RWPE2 (cell line): Measurements from ENCODE around the gene CRYGC.

ENCODE experiments used
- ATAC-seq: fragments of 200-7000 bp; cut with Tn5 transposase; 3 replicates; pipeline ENCODE4 v1.9.1; 2021; ENCODE audit warnings: low read depth
- DNase-seq: peaks from one replicate; pipeline ENCODE4 v3.0.0-alpha.2; 2020; ENCODE audit warnings: low spot score
- H3K27ac ChIP-seq: fragments of 450-650 bp; 2 replicates; pipeline ENCODE4 v1.5.1; 2017; ENCODE audit warnings: mild to moderate bottlenecking; ENCODE audit not compliant: poor library complexity, severe bottlenecking
- H3K27me3 ChIP-seq: fragments of 250-450 bp; sonication (Bioruptor Pico); 2 replicates; pipeline ENCODE4 v1.5.1; 2021; ENCODE audit warnings: mild to moderate bottlenecking, moderate library complexity; ENCODE audit not compliant: insufficient read depth, poor library complexity, severe bottlenecking
- H3K36me3 ChIP-seq: fragments of 250-450 bp; sonication (Bioruptor Pico); 2 replicates; pipeline ENCODE4 v1.5.1; 2020; ENCODE audit warnings: low read depth, mild to moderate bottlenecking, moderate library complexity
- H3K4me1 ChIP-seq: fragments of 250-450 bp; sonication (Bioruptor Pico); 2 replicates; pipeline ENCODE4 v1.5.1; 2021; ENCODE audit warnings: mild to moderate bottlenecking, moderate library complexity; ENCODE audit not compliant: insufficient read depth, poor library complexity, severe bottlenecking
- H3K4me3 ChIP-seq: fragments of 250-450 bp; sonication (Bioruptor Pico); 2 replicates; pipeline ENCODE4 v1.5.1; 2021; ENCODE audit warnings: mild to moderate bottlenecking, moderate library complexity; ENCODE audit not compliant: severe bottlenecking
- H3K9me3 ChIP-seq: fragments of 250-450 bp; sonication (Bioruptor Pico); 2 replicates; pipeline ENCODE4 v1.5.1; 2021; ENCODE audit warnings: mild to moderate bottlenecking, moderate library complexity; ENCODE audit not compliant: severe bottlenecking
- CTCF ChIP-seq: fragments of 450-650 bp; IDR thresholded peaks from one replicate; pipeline ENCODE4 v1.5.1; 2017; ENCODE audit warnings: mild to moderate bottlenecking, moderate library complexity; ENCODE audit not compliant: poor library complexity, severe bottlenecking

Gene CRYGC

DNA sequence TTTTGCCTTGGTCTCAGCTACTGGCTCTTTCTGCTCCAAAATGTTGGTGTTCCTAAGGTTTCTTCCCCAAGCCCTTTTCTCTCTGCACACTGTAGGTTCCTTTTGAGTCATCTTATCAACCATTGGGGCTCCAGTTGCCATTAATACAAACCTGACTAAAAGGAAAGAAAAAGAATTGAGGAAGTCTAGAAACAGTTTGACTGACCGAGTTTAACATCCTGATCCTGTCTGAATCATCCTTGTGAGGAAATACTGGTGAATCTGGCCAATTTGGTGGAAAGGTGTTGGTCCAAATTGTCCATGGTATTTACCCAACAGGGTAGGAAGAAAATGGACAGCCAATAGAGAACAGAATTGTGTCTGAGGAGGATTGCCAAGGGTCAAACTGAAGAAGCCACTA is 43.6 kb downstream of the CRYGC start:
- DNase-seq (no peak), ATAC-seq (no peak)
- Histone ChIP-seq H3K27ac (no peak overlapping the region), H3K4me1 (no peaks in the 10 kb centered on the region), H3K4me3 (no peak overlapping the region), H3K9me3 (no peaks in the 10 kb centered on the region), H3K36me3 (no peaks in the 10 kb centered on the region), H3K27me3 (peaks cover 2% of the 10 kb centered on the region)
- no peak for TF ChIP-seq CTCF

- no peaks in the 10 kb centered on the region for H3K4me1 ChIP-seq
- no peak for TF ChIP-seq CTCF
- H3K27me3 ChIP-seq = peaks cover 5% of the 10 kb centered on the region
- H3K36me3 ChIP-seq = no peaks in the 10 kb centered on the region
- DNase-seq (no peak), ATAC-seq (no peak)
- no peak overlapping the region for H3K27ac ChIP-seq
- H3K4me3 ChIP-seq = no peak overlapping the region
- no peaks in the 10 kb centered on the region for H3K9me3 ChIP-seq
These were observed 45.8 kb downstream of the CRYGC start for GRCh38 chr2:208083807-208084206.
